Endodermal cell (in vitro differentiated cells): ENCODE results near the gene PRICKLE2. TPM values are rescaled to one million over a fixed set of nuclear protein-coding genes. Genes with fewer than 3 reads are reported as not detected.
A peak's percentile ranks its signal among the peaks of the same experiment; 100 is the strongest.

ENCODE experiments used
- DNase-seq: peaks from one replicate; pipeline ENCODE4 v3.0.0-alpha.2; 2017
- H3K27ac ChIP-seq: 2 replicates; pipeline ENCODE4 v1.5.1; 2013; ENCODE audit warnings: mild to moderate bottlenecking, low read depth, low read length, moderate library complexity
- H3K27me3 ChIP-seq: 2 replicates; pipeline ENCODE4 v1.6.1; 2013; ENCODE audit warnings: mild to moderate bottlenecking, low read length, moderate library complexity; ENCODE audit not compliant: insufficient read depth, control insufficient read depth, poor library complexity, severe bottlenecking
- H3K36me3 ChIP-seq: 2 replicates; pipeline ENCODE4 v1.7.0; 2013; ENCODE audit warnings: mild to moderate bottlenecking, low read length, moderate library complexity; ENCODE audit not compliant: control insufficient read depth, insufficient read depth
- H3K4me1 ChIP-seq: one replicate; pipeline ENCODE4 v1.7.0; 2013; ENCODE audit warnings: low read length; ENCODE audit not compliant: control insufficient read depth, insufficient read depth
- H3K4me3 ChIP-seq: 2 replicates; pipeline ENCODE4 v1.5.1; 2013; ENCODE audit warnings: mild to moderate bottlenecking, low read length, moderate library complexity
- H3K9ac ChIP-seq: 2 replicates; pipeline ENCODE4 v1.6.1; 2013; ENCODE audit warnings: mild to moderate bottlenecking, low read length, moderate library complexity; ENCODE audit not compliant: poor library complexity, severe bottlenecking; ENCODE audit errors: extremely low read depth
- H3K9me3 ChIP-seq: 2 replicates; pipeline ENCODE4 v1.6.1; 2013; ENCODE audit warnings: mild to moderate bottlenecking, low read length, moderate library complexity; ENCODE audit not compliant: control insufficient read depth
- H3K27ac Mint-ChIP-seq: 2 replicates; pipeline ENCODE4 v1.8.0; 2020; ENCODE audit warnings: mixed read lengths
- H3K27me3 Mint-ChIP-seq: 2 replicates; pipeline ENCODE4 v1.8.0; 2021; ENCODE audit warnings: mild to moderate bottlenecking, mixed read lengths; ENCODE audit not compliant: insufficient read depth
- H3K36me3 Mint-ChIP-seq: 2 replicates; pipeline ENCODE4 v1.8.0; 2020; ENCODE audit warnings: low read depth, mixed read lengths
- H3K4me1 Mint-ChIP-seq: 2 replicates; pipeline ENCODE4 v1.8.0; 2020; ENCODE audit warnings: mixed read lengths
- H3K4me3 Mint-ChIP-seq: 2 replicates; pipeline ENCODE4 v1.8.0; 2020; ENCODE audit warnings: mild to moderate bottlenecking, moderate library complexity, mixed read lengths
- H3K9me3 Mint-ChIP-seq: 2 replicates; pipeline ENCODE4 v1.8.0; 2020; ENCODE audit warnings: mild to moderate bottlenecking, mixed read lengths
- whole genome bisulfite sequencing, 2 experiments: methylation state at CpG; one replicate each; pipeline versions ENCODE4 v1.1.5 to v1.1.7; 2013; ENCODE audit warnings: missing lambda C conversion rate in 2 of 2, mixed read lengths in 1 of 2; ENCODE audit not compliant: insufficient coverage in 1 of 2, insufficient read length in 1 of 2; 5-methylcytosine and 5-hydroxymethylcytosine counted together
- total RNA-seq, 2 donors: library from RNA; stranded (reverse); fragmentation: NEBNext Ultra II Directional in 1 of 2; extraction: Animal tissue kit (Norgen Biotek cat#: 25700) in 1 of 2; gene quantifications; 2 replicates in 1 of 2; 3 replicates in 1 of 2; pipeline ENCODE4 v1.2.1, GENCODE V29; 2021
- TF ChIP-seq, protein P1 (sequence below): fragments of 200-600 bp; sonication (generic); conservative IDR thresholded peaks from 2 replicates; pipeline ENCODE4 v1.5.0; 2021; ENCODE audit warnings: antibody characterized with exemption, mild to moderate bottlenecking

PRICKLE2 gene
- total RNA-seq, 2 donors from 2014 or later = 8.5 to 10.4 TPM

DNA sequence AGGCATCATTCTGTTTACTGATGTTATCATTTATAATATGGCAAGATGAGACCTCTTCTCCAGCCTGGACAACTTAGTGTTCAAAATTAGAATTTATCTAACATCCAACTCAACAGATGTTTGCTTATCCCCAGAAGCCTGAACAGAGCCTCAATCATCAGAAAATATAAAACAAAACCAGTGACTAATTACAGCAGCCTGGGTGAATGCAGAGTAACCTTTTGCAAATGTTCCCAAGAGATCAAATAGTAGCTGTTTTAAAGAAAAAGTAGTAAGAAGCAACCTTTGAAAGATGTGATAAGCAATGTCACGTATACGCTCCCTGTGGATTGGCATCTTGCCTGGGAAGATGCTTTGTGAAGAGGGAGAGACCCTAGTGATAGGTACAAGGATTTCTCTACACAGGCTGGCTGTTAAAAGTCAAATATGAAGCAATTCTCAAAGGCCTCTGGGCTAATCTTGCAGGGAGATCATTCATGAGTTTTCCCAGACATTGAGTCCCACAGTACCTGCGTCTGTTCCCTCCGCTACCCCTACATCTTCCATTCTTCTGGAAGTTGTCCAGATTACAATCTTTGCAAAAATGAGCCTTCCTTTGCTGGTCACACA, 39.3 kb upstream of the PRICKLE2 start:
- Histone ChIP-seq H3K36me3 (no peaks in the 10 kb centered on the region), H3K27ac (no peak overlapping the region), H3K27me3 (no peaks in the 10 kb centered on the region), H3K4me1 (peaks cover 8% of the 10 kb centered on the region), H3K9me3 (peaks cover 12% of the 10 kb centered on the region), H3K9ac (no peak overlapping the region), H3K4me3 (no peak overlapping the region)
- TF ChIP-seq, protein P1, sequence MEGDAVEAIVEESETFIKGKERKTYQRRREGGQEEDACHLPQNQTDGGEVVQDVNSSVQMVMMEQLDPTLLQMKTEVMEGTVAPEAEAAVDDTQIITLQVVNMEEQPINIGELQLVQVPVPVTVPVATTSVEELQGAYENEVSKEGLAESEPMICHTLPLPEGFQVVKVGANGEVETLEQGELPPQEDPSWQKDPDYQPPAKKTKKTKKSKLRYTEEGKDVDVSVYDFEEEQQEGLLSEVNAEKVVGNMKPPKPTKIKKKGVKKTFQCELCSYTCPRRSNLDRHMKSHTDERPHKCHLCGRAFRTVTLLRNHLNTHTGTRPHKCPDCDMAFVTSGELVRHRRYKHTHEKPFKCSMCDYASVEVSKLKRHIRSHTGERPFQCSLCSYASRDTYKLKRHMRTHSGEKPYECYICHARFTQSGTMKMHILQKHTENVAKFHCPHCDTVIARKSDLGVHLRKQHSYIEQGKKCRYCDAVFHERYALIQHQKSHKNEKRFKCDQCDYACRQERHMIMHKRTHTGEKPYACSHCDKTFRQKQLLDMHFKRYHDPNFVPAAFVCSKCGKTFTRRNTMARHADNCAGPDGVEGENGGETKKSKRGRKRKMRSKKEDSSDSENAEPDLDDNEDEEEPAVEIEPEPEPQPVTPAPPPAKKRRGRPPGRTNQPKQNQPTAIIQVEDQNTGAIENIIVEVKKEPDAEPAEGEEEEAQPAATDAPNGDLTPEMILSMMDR = no peak
- Mint-ChIP-seq H3K36me3 (no peaks in the 10 kb centered on the region), H3K4me3 (no peak overlapping the region), H3K4me1 (peaks cover 31% of the 10 kb centered on the region), H3K27ac (no peak overlapping the region), H3K9me3 (no peaks in the 10 kb centered on the region), H3K27me3 (no peaks in the 10 kb centered on the region)
- DNase-seq = no peak
- WGBS, 2 experiments = 91 to 97% methylated on average over 3 to 4 of the region's 4 CpGs

DNA sequence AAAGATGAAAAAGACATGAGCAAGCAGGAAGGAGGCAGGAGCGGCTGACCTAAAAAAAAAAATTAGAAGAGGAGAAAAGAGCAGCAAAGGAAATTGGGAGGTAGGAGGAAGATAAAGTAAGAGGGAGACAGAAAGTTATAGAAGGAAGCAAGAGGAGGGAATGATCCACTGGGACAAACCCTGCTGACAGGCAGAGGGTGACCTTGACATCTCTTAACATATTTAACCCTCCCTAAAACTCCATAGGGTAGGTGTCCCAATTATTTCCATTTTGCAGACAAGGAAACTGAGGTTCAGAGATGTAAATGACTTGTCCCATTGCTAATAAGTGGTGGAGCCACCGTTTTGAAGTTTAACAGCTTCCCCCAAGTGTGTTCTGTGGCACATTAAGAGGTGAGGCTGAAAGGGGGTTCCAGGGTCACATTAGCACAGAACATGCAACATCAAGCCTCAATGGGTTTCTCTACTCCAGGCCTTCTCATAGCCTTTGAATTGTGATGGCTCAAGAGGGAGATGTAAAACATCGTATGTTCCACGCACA, 37.4 kb upstream of the PRICKLE2 start:
- no peak for DNase-seq
- Mint-ChIP-seq H3K36me3 (peaks cover 2% of the 10 kb centered on the region), H3K4me3 (no peak overlapping the region), H3K27ac (no peak overlapping the region), H3K4me1 (peaks cover 24% of the 10 kb centered on the region), H3K9me3 (no peaks in the 10 kb centered on the region), H3K27me3 (no peaks in the 10 kb centered on the region)
- Histone ChIP-seq H3K4me3 (no peak overlapping the region), H3K27me3 (no peaks in the 10 kb centered on the region), H3K9ac (no peak overlapping the region), H3K4me1 (peaks cover 5% of the 10 kb centered on the region), H3K27ac (no peak overlapping the region), H3K36me3 (no peaks in the 10 kb centered on the region), H3K9me3 (peaks cover 4% of the 10 kb centered on the region)
- WGBS, 2 experiments = 79 to 94% methylated on average over 2 to 4 of the region's 4 CpGs
- TF ChIP-seq, protein P1 = peak; percentile 59

DNA sequence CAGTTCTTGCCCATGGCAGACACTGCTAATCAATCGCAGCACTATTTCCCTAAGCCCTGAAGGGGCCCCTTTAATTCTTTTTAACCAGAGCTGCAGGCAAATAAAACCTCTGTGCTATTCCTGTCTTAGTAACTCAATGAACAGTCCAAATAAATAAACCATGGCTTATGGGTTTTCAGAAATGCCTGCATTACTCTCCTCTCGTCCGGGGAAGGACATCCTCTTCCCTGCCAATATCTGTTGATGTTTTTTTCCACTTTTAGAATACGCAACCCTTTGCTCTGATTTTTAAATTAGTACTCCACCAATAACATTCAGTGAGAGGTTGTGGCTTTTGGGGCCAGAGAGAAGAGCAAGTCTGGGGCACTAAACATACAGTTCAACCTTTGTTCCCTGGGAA, 35.2 kb upstream of the PRICKLE2 start:
- 92 to 95% methylated on average over 4 of the region's 4 CpGs for WGBS, 2 experiments
- no peak overlapping the region for H3K27ac ChIP-seq

More for the DNA sequence above, 35.2 kb upstream of the PRICKLE2 start:
- no peaks in the 10 kb centered on the region for H3K4me1 ChIP-seq
- DNase-seq = no peak
- no peak overlapping the region for H3K4me3 ChIP-seq
- peaks cover 2% of the 10 kb centered on the region for H3K36me3 Mint-ChIP-seq
- no peaks in the 10 kb centered on the region for H3K36me3 ChIP-seq
- H3K4me3 Mint-ChIP-seq = no peak overlapping the region
- H3K9me3 ChIP-seq = peaks cover 4% of the 10 kb centered on the region
- H3K27me3 ChIP-seq = no peaks in the 10 kb centered on the region
- TF ChIP-seq, protein P1 = no peak
- no peak overlapping the region for H3K9ac ChIP-seq
- no peak overlapping the region for H3K27ac Mint-ChIP-seq
- H3K9me3 Mint-ChIP-seq = no peaks in the 10 kb centered on the region
- H3K4me1 Mint-ChIP-seq = peaks cover 6% of the 10 kb centered on the region
- H3K27me3 Mint-ChIP-seq = no peaks in the 10 kb centered on the region
